Posterior cingulate gyrus (tissue), 11 donors: ENCODE results near the gene TH.
A peak's percentile ranks its signal among the peaks of the same experiment; 100 is the strongest.

Source experiments
- DNase-seq, 10 donors: peaks; one replicate each; pipeline versions ENCODE4 v3.0.0 to v3.0.0-alpha.2; 2020 to 2021; ENCODE audit warnings: mixed read lengths in 3 of 10
- intact Hi-C: fragments of 100-400 bp; cut with DNase I; formaldehyde crosslinking; loops from one replicate; pipeline ENCODE4 v1.15.1; 2023

The TH gene

GRCh38 chr11:2123628-2123960 lies 48.0 kb downstream of the TH start:
- intact Hi-C loops = no loop called here
- DNase-seq = peak in 3 of 10 donors; percentile 47 to 56 (median 49)

GRCh38 chr11:2122907-2123627 lies 48.5 kb downstream of the TH start:
- peak in 3 of 10 donors; percentile 31 to 41 (median 37) for DNase-seq

DNA sequence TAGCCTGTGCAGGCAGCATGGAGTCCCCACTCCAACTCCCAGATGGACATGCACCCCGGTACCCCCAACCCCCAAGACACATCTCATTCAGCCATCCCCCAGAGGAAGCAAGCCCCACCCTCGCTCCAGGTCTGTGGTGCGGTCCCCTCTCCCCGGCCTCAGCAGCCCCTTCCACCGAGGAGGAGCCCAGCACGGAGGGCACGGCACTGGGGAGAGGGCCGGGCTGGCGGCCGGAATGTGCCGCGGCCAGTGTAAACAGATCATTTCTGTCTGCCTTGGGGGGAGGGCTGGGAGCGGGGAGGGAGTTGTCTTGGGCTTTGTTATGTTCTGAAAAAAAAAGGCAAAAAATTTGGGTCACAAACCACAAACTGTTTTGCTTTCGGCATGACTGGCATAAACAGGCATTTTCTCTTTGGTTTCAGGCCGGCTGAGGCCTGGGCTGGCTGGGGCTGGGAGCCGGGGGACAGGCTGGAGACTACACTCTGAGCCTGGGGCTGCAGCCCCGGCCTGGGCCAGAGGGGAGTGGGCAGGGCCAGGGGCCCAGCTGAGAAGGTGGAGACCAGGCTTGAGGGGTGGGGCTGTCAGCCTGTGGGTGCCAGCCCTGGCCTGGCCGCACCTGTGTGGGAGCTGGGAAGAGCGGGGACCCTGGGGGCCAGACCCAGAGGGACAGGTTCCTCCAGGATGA lies 49.3 kb downstream of the TH start:
- intact Hi-C loops = no loop called here
- peak in 3 of 10 donors; percentile 55 to 75 (median 59) for DNase-seq

More at GRCh38 chr11:2122907-2123627, 48.5 kb downstream of the TH start:
- intact Hi-C loops = no loop called here

GRCh38 chr11:2121227-2122130 lies 50.1 kb downstream of the TH start:
- DNase-seq = peak in 3 of 10 donors; percentile 62 to 77 (median 75)
- intact Hi-C loops = no loop called here

GRCh38 chr11:2120359-2121100 lies 51.1 kb downstream of the TH start:
- intact Hi-C loops = no loop called here
- peak in 3 of 10 donors; percentile 37 to 67 (median 59) for DNase-seq

DNA sequence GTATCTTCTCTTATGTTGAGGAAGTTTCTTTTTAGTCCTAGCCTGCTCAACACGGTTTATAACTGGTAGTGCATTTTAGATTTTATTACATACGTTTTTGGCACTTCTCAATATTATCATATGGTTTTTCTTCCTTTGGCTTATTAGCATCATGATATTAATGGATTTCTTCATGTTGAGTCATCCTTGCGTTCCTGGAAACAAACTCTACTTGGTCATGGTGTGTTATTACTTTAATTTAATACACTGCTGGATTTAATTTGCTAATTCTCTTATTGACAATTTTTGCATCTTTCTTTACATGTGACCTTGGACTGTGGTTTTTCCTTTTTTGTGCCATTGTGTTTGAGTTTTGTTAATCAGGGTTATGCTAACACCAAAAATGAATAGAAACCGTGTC lies 52.9 kb downstream of the TH start:
- no peak for DNase-seq
- intact Hi-C loops = no loop called here

GRCh38 chr11:2116680-2117079 lies 54.9 kb downstream of the TH start:
- DNase-seq = no peak

DNA sequence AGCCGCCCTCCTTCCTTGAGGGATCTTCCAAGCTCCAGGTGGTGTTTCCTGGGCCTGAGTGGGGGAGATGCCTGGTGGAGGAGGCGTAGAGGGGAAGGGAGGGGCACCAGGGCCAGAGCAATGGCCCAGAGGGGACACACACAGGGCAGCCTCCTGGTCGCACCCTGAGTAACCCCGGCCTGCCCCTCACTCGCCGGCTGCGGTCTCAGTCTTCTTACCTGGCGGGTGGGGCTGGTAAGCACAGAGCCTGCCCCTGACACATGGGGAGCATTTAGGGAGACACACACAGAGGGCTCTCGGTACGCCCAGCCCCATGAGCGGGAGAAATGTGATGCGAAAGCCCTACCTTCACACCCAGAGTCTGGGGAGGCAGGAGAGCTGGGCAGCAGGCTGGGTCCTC lies 56.3 kb downstream of the TH start:
- DNase-seq = peak in 1 of 10 donors; percentile 50
- intact Hi-C loops = no loop called here

More at GRCh38 chr11:2116680-2117079, 54.9 kb downstream of the TH start:
- intact Hi-C loops = no loop called here

GRCh38 chr11:2114430-2115241 lies 57.0 kb downstream of the TH start:
- peak in 3 of 10 donors; percentile 51 to 74 (median 69) for DNase-seq
- intact Hi-C loops = no loop called here
